ENCODE results near the gene OTOF. TPM values are rescaled to one million over a fixed set of nuclear protein-coding genes. Genes with fewer than 3 reads are reported as not detected.

OTOF gene
- polyA plus RNA-seq, 1 of the 3 experiments (the other 2 are of a cell fraction): not detected

DNA sequence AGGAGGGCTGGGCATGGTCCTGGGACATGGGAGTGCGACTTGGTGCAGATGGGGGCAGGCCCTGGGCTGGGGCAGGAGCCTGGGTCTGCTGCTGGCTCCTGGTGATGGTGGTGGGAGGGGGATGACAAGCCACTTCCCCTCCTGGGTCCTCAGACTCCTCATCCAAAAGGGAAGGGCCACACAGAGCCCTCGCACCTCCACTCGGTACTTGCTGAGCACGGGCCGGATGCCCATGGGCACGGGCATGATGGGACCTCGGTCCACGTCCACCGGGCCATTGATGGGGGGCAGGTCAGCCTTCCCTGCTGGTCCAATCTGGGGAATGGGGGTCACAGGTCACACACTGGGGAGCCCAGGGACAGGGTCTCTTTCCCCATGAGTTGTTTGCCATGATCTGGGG lies 4.1 kb downstream of the OTOF start:
- Histone ChIP-seq H3F3A (replicated peaks; ENCODE audit: insufficient read depth) (peaks cover 4% of the 10 kb centered on the region), H2AFZ (ENCODE audit: low read depth) (no peak overlapping the region), H3K27ac (ENCODE audit: low read depth in 2 of 2, low read length in 1 of 2) (no peak overlapping the region), H3K9me2 (no peaks in the 10 kb centered on the region), H3K79me2 (ENCODE audit: insufficient read depth) (no peaks in the 10 kb centered on the region), H4K20me1 (ENCODE audit: insufficient read depth) (no peaks in the 10 kb centered on the region), H3K9ac (no peak overlapping the region), H3K4me3 (ENCODE audit: low read depth in 2 of 2, low read length in 1 of 2) (no peak overlapping the region), H3K9me3 (no peaks in the 10 kb centered on the region), H3K4me2 (no peak overlapping the region), H3K27me3 (ENCODE audit: insufficient read depth) (no peaks in the 10 kb centered on the region), H3K36me3 (replicated peaks in 1 of 2; ENCODE audit: control insufficient read depth in 1 of 2, insufficient read depth in 2 of 2, low read length in 1 of 2) (no peaks in the 10 kb centered on the region), H3K4me1 (ENCODE audit: control insufficient read depth in 1 of 2, insufficient read depth in 2 of 2, low read depth in 1 of 2, low read length in 1 of 2) (peaks cover 0 to 9% of the 10 kb centered on the region in 2 experiments; a peak in 1 of 4 replicates)
- no peak for TF ChIP-seq GATA2 (CRISPR knock-in tag; IDR thresholded peaks at IDR 0.05)
- TF ChIP-seq EP300 (IDR thresholded peaks at IDR 0.05; ENCODE audit: borderline replicate concordance in 1 of 2, low read depth in 1 of 2, low read length in 1 of 2): no peak
- TF ChIP-seq RCOR1 (IDR thresholded peaks at IDR 0.05; ENCODE audit: low read length): no peak
- no peak for TF ChIP-seq FOXJ3 (CRISPR knock-in tag; IDR thresholded peaks at IDR 0.05)
- no peak for TF ChIP-seq NRF1 (IDR thresholded peaks at IDR 0.05; ENCODE audit: low read depth, low read length)
- TF ChIP-seq SMC3 (IDR thresholded peaks at IDR 0.05; ENCODE audit: low read depth, low read length): no peak
- DNase-seq: no peak
- 83% methylated on average over 8 of the region's 9 CpGs for WGBS (ENCODE audit: low lambda C conversion rate)
- ChIA-PET CTCF (interaction anchor here (2.0 kb wide), 1 partner anchor 11 kb away, joined by 5 read pairs; no protein-coding TSS in a partner anchor), POLR2A (no interaction called here)

DNA sequence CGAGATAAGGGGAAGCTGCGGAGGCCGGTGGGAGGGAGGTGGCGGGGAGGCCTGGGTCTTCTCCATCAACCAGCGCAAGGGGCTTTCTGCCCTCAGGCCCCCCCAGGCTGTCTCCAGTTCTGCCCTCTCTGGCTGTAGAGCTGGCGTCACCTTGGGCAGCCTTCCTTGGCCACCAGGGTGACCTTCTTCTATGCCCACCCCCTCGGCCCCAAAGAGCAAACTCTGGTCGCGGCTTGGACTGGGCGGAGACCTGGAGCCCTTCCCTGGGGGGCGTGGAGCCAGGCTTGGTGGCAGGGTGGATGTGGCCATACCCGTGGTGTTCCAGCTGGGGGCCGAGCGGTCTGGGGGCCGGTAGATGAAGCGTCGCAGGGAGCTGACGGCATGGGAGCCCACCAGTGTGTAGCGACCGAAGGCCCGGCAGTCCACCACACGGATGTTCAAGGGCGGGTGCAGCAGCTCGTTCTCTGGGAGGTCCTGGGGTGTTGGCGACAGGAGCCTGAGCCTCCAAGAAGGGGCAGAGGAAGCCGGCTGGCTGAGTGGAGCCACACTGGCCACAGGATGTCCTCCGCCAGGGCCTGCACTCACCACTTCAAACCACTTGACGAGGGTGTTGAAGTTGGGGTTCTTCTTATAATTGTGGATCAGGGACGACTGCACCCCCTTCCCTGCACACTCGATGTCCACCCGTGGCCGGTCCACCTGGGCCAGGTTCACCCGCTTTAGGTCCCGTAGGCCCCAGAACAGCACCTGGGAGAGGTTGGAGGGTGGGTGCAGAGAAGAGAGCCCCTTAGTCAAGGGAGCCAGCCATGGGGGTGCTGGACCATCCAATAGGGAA lies 4.9 kb downstream of the OTOF start:
- no peak for DNase-seq
- ChIA-PET POLR2A (no interaction called here), CTCF (interaction anchor here (0.6 to 1.7 kb wide), 9 partner anchors 25 to 272 kb away, joined by 3 to 22 read pairs (median 3); partner anchors contain the start of gene ADGRF3)
- Histone ChIP-seq H3K36me3 (replicated peaks in 1 of 2; ENCODE audit: control insufficient read depth in 1 of 2, insufficient read depth in 2 of 2, low read length in 1 of 2) (no peaks in the 10 kb centered on the region), H3K9me3 (no peaks in the 10 kb centered on the region), H3K79me2 (ENCODE audit: insufficient read depth) (no peaks in the 10 kb centered on the region), H3K27me3 (ENCODE audit: insufficient read depth) (no peaks in the 10 kb centered on the region), H3K4me2 (no peak overlapping the region), H3F3A (replicated peaks; ENCODE audit: insufficient read depth) (peaks cover 4% of the 10 kb centered on the region), H3K4me3 (ENCODE audit: low read depth in 2 of 2, low read length in 1 of 2) (no peak overlapping the region), H3K4me1 (ENCODE audit: control insufficient read depth in 1 of 2, insufficient read depth in 2 of 2, low read depth in 1 of 2, low read length in 1 of 2) (peaks cover 0 to 7% of the 10 kb centered on the region in 2 experiments; a peak in 1 of 4 replicates), H2AFZ (ENCODE audit: low read depth) (no peak overlapping the region), H3K9me2 (no peaks in the 10 kb centered on the region), H3K27ac (ENCODE audit: low read depth in 2 of 2, low read length in 1 of 2) (no peak overlapping the region), H3K9ac (no peak overlapping the region), H4K20me1 (ENCODE audit: insufficient read depth) (no peaks in the 10 kb centered on the region)
- TF ChIP-seq RCOR1 (IDR thresholded peaks at IDR 0.05; ENCODE audit: low read length) (no peak), GATA2 (CRISPR knock-in tag; IDR thresholded peaks at IDR 0.05) (no peak), FOXM1 (IDR thresholded peaks at IDR 0.05; ENCODE audit: low read depth) (no peak), EP300 (IDR thresholded peaks at IDR 0.05; ENCODE audit: borderline replicate concordance in 1 of 2, low read depth in 1 of 2, low read length in 1 of 2) (no peak), RAD21 (IDR thresholded peaks at IDR 0.05; ENCODE audit: low read length) (no peak), JUND (IDR thresholded peaks at IDR 0.05) (no peak), TCF12 (IDR thresholded peaks at IDR 0.05) (no peak), MXI1 (IDR thresholded peaks at IDR 0.05; ENCODE audit: low read depth, low read length) (no peak), EZH2phosphoT487 (IDR thresholded peaks at IDR 0.05; ENCODE audit: borderline replicate concordance, low read depth) (no peak), FOSL2 (IDR thresholded peaks at IDR 0.05; ENCODE audit: borderline replicate concordance, low read depth) (no peak), CHD2 (IDR thresholded peaks at IDR 0.05; ENCODE audit: low read length, partially characterized antibody) (no peak)
- TF ChIP-seq, protein P1, sequence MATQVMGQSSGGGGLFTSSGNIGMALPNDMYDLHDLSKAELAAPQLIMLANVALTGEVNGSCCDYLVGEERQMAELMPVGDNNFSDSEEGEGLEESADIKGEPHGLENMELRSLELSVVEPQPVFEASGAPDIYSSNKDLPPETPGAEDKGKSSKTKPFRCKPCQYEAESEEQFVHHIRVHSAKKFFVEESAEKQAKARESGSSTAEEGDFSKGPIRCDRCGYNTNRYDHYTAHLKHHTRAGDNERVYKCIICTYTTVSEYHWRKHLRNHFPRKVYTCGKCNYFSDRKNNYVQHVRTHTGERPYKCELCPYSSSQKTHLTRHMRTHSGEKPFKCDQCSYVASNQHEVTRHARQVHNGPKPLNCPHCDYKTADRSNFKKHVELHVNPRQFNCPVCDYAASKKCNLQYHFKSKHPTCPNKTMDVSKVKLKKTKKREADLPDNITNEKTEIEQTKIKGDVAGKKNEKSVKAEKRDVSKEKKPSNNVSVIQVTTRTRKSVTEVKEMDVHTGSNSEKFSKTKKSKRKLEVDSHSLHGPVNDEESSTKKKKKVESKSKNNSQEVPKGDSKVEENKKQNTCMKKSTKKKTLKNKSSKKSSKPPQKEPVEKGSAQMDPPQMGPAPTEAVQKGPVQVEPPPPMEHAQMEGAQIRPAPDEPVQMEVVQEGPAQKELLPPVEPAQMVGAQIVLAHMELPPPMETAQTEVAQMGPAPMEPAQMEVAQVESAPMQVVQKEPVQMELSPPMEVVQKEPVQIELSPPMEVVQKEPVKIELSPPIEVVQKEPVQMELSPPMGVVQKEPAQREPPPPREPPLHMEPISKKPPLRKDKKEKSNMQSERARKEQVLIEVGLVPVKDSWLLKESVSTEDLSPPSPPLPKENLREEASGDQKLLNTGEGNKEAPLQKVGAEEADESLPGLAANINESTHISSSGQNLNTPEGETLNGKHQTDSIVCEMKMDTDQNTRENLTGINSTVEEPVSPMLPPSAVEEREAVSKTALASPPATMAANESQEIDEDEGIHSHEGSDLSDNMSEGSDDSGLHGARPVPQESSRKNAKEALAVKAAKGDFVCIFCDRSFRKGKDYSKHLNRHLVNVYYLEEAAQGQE (IDR thresholded peaks at IDR 0.05; ENCODE audit: low read depth, low read length): no peak
- TF ChIP-seq, protein P2, sequence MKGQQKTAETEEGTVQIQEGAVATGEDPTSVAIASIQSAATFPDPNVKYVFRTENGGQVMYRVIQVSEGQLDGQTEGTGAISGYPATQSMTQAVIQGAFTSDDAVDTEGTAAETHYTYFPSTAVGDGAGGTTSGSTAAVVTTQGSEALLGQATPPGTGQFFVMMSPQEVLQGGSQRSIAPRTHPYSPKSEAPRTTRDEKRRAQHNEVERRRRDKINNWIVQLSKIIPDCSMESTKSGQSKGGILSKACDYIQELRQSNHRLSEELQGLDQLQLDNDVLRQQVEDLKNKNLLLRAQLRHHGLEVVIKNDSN (IDR thresholded peaks at IDR 0.05; ENCODE audit: borderline replicate concordance, low read depth): no peak
- TF ChIP-seq, protein P3, sequence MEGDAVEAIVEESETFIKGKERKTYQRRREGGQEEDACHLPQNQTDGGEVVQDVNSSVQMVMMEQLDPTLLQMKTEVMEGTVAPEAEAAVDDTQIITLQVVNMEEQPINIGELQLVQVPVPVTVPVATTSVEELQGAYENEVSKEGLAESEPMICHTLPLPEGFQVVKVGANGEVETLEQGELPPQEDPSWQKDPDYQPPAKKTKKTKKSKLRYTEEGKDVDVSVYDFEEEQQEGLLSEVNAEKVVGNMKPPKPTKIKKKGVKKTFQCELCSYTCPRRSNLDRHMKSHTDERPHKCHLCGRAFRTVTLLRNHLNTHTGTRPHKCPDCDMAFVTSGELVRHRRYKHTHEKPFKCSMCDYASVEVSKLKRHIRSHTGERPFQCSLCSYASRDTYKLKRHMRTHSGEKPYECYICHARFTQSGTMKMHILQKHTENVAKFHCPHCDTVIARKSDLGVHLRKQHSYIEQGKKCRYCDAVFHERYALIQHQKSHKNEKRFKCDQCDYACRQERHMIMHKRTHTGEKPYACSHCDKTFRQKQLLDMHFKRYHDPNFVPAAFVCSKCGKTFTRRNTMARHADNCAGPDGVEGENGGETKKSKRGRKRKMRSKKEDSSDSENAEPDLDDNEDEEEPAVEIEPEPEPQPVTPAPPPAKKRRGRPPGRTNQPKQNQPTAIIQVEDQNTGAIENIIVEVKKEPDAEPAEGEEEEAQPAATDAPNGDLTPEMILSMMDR (IDR thresholded peaks at IDR 0.05): no peak
- TF ChIP-seq, protein P4, sequence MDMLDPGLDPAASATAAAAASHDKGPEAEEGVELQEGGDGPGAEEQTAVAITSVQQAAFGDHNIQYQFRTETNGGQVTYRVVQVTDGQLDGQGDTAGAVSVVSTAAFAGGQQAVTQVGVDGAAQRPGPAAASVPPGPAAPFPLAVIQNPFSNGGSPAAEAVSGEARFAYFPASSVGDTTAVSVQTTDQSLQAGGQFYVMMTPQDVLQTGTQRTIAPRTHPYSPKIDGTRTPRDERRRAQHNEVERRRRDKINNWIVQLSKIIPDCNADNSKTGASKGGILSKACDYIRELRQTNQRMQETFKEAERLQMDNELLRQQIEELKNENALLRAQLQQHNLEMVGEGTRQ (IDR thresholded peaks at IDR 0.05; ENCODE audit: borderline replicate concordance, low read depth, low read length): no peak
- WGBS (ENCODE audit: low lambda C conversion rate): 88% methylated on average over 29 of the region's 34 CpGs

Measured in SK-N-SH (cell line).